Esophagus (tissue), 2 donors: Measurements from ENCODE around the gene RNU1-3. TPM values are rescaled to one million over a fixed set of nuclear protein-coding genes. Genes with fewer than 3 reads are reported as not detected.
"Not testable (repeated sequence)": the region's sequence is repeated elsewhere in the genome, so short reads cannot be mapped to it uniquely, and the experiment has no call there.

Experiments used
- H3K27ac ChIP-seq, 2 donors: one replicate each; pipeline ENCODE4 v1.5.1; 2013; ENCODE audit warnings: low read depth in 2 of 2, mild to moderate bottlenecking in 2 of 2, inconsistent platforms in 1 of 2, low read length in 1 of 2, moderate library complexity in 1 of 2
- H3K27me3 ChIP-seq, 2 donors: one replicate each; pipeline ENCODE4 v1.6.1; 2013; ENCODE audit warnings: low read length in 2 of 2, control low read depth in 1 of 2, mild to moderate bottlenecking in 1 of 2; ENCODE audit not compliant: insufficient read depth in 2 of 2, control insufficient read depth in 1 of 2
- H3K36me3 ChIP-seq, 2 donors: one replicate each; pipeline ENCODE4 v1.6.1; 2013; ENCODE audit warnings: low read length in 1 of 2; ENCODE audit not compliant: control insufficient read depth in 2 of 2, insufficient read depth in 2 of 2
- H3K4me1 ChIP-seq, 2 donors: one replicate each; pipeline ENCODE4 v1.6.1; 2013; ENCODE audit warnings: low read length in 1 of 2; ENCODE audit not compliant: control insufficient read depth in 2 of 2, insufficient read depth in 2 of 2
- H3K4me3 ChIP-seq, 2 donors: one replicate each; pipeline ENCODE4 v1.5.1; 2013; ENCODE audit warnings: low read length in 2 of 2, mild to moderate bottlenecking in 2 of 2, low read depth in 1 of 2, moderate library complexity in 1 of 2
- H3K9me3 ChIP-seq, 2 donors: one replicate each; pipeline ENCODE4 v1.6.1; 2013; ENCODE audit warnings: mild to moderate bottlenecking in 2 of 2, low read depth in 1 of 2, low read length in 1 of 2, moderate library complexity in 1 of 2; ENCODE audit not compliant: control insufficient read depth in 2 of 2, insufficient read depth in 1 of 2
- WGBS, 2 donors: extraction: QIAGEN DNeasy Blood & Tissue Kit; methylation state at CpG; one replicate each; pipeline ENCODE4 v1.1.7; 2013; 5-methylcytosine and 5-hydroxymethylcytosine counted together
- polyA plus RNA-seq, 2 donors: library from polyadenylated mRNA; stranded (reverse); fragments of 200-250 nt; gene quantifications; one replicate each; pipeline ENCODE4 v1.2.3, GENCODE V29; 2013
- donor health status: healthy with polysubstance abuse.
- donor health status: Bipolar disorder and iron deficiency.

RNU1-3 gene
- polyA plus RNA-seq, 2 donors: not detected

- not testable (repeated sequence) for H3K4me3 ChIP-seq, H3K27ac ChIP-seq, H3K4me1 ChIP-seq, H3K9me3 ChIP-seq, H3K27me3 ChIP-seq, H3K36me3 ChIP-seq
- WGBS, 2 donors: 85 to 93% methylated on average over 11 to 16 of the region's 32 CpGs
These were observed 8.5 kb downstream of the RNU1-3 start for GRCh38 chr1:16658234-16658633.

GRCh38 chr1:16656981-16657683 is 9.6 kb downstream of the RNU1-3 start:
- WGBS, 2 donors: 100% methylated on average over 1 of the region's 14 CpGs; no CpG with 5 or more reads in 1 of the 2 donors
- H3K4me1 ChIP-seq, H3K27me3 ChIP-seq, H3K4me3 ChIP-seq, H3K9me3 ChIP-seq, H3K36me3 ChIP-seq, H3K27ac ChIP-seq: not testable (repeated sequence)

- not testable (repeated sequence) for H3K4me1 ChIP-seq, H3K9me3 ChIP-seq, H3K27me3 ChIP-seq, H3K36me3 ChIP-seq, H3K27ac ChIP-seq, H3K4me3 ChIP-seq
- WGBS, 2 donors: no CpG with 5 or more reads among the region's 6 CpGs
These were observed 10.2 kb downstream of the RNU1-3 start for GRCh38 chr1:16656574-16656973.

GRCh38 chr1:16651560-16651959 is 15.2 kb downstream of the RNU1-3 start:
- 91 to 93% methylated on average over 1 of the region's 1 CpG for WGBS, 2 donors

GRCh38 chr1:16649960-16650359 is 16.8 kb downstream of the RNU1-3 start:
- not testable (repeated sequence) for H3K36me3 ChIP-seq, H3K27me3 ChIP-seq, H3K27ac ChIP-seq, H3K4me1 ChIP-seq, H3K4me3 ChIP-seq, H3K9me3 ChIP-seq
- WGBS, 2 donors: 77 to 79% methylated on average over 9 of the region's 9 CpGs

More at GRCh38 chr1:16651560-16651959, 15.2 kb downstream of the RNU1-3 start:
- not testable (repeated sequence) for H3K4me1 ChIP-seq, H3K9me3 ChIP-seq, H3K36me3 ChIP-seq, H3K27ac ChIP-seq, H3K27me3 ChIP-seq, H3K4me3 ChIP-seq

GRCh38 chr1:16649390-16649789 is 17.4 kb downstream of the RNU1-3 start:
- not testable (repeated sequence) for H3K27ac ChIP-seq, H3K27me3 ChIP-seq, H3K36me3 ChIP-seq, H3K4me3 ChIP-seq, H3K4me1 ChIP-seq, H3K9me3 ChIP-seq
- 64 to 90% methylated on average over 3 to 5 of the region's 6 CpGs for WGBS, 2 donors

- H3K27ac ChIP-seq, H3K36me3 ChIP-seq, H3K4me1 ChIP-seq, H3K4me3 ChIP-seq, H3K27me3 ChIP-seq, H3K9me3 ChIP-seq: not testable (repeated sequence)
- WGBS, 2 donors: 93% methylated on average over 7 of the region's 8 CpGs; no CpG with 5 or more reads in 1 of the 2 donors
These were observed 18.0 kb downstream of the RNU1-3 start for GRCh38 chr1:16648756-16649155.

GRCh38 chr1:16648250-16648649 is 18.5 kb downstream of the RNU1-3 start:
- not testable (repeated sequence) for H3K9me3 ChIP-seq, H3K27ac ChIP-seq, H3K36me3 ChIP-seq, H3K27me3 ChIP-seq, H3K4me3 ChIP-seq
- WGBS, 2 donors: 38 to 42% methylated on average over 8 to 29 of the region's 32 CpGs
- H3K4me1 ChIP-seq: peaks cover 6 to 12% of the 10 kb centered on the region in 2 donors

GRCh38 chr1:16647179-16648176 is 19.3 kb downstream of the RNU1-3 start:
- H3K27me3 ChIP-seq, H3K27ac ChIP-seq, H3K9me3 ChIP-seq, H3K36me3 ChIP-seq: not testable (repeated sequence)
- WGBS, 2 donors: 5% methylated on average over 47 to 60 of the region's 84 CpGs
- peaks cover 10 to 19% of the 10 kb centered on the region in 2 donors for H3K4me1 ChIP-seq
- peak overlapping the region; percentile 31 to 36 for H3K4me3 ChIP-seq
